HepG2 (cell line): ENCODE measurements around the gene SCUBE1. TPM values are rescaled to one million over a fixed set of nuclear protein-coding genes. Genes with fewer than 3 reads are reported as not detected.

Experiments used
- ARID2 ChIP-seq: sonication (generic); formaldehyde crosslinking; IDR thresholded peaks from 2 replicates; pipeline ENCODE4 v1.8.1; 2022; ENCODE audit warnings: mild to moderate bottlenecking, missing genetic modification reagents, borderline replicate concordance
- ATF1 ChIP-seq: IDR thresholded peaks from 2 replicates; pipeline ENCODE4 v1.6.1; 2016; ENCODE audit warnings: mild to moderate bottlenecking, control low read depth
- GABPA ChIP-seq, 2 experiments: IDR thresholded peaks; 2 replicates each; pipeline ENCODE4 v1.6.1; 2011 to 2016; ENCODE audit warnings: low read depth in 2 of 2, low read length in 1 of 2, missing biosample characterization in 1 of 2, missing genetic modification characterization in 1 of 2
- GABPB1 ChIP-seq: IDR thresholded peaks from 2 replicates; pipeline ENCODE4 v1.6.1; 2016; ENCODE audit warnings: mild to moderate bottlenecking, missing genetic modification reagents, moderate library complexity, missing compliant biosample characterization
- NCOA2 ChIP-seq: sonication (generic); formaldehyde crosslinking; IDR thresholded peaks from 2 replicates; pipeline ENCODE4 v1.8.0; 2022; ENCODE audit warnings: inconsistent platforms
- NFE2 ChIP-seq: sonication (generic); formaldehyde crosslinking; IDR thresholded peaks from 2 replicates; pipeline ENCODE4 v1.4.0; 2020; ENCODE audit warnings: missing genetic modification reagents
- NFYB ChIP-seq: sonication (generic); formaldehyde crosslinking; IDR thresholded peaks from 2 replicates; pipeline ENCODE4 v1.4.0; 2020; ENCODE audit warnings: missing genetic modification reagents
- NKX3-1 ChIP-seq: sonication (generic); formaldehyde crosslinking; IDR thresholded peaks from 2 replicates; pipeline ENCODE4 v1.5.0; 2020; ENCODE audit warnings: missing genetic modification reagents
- PAWR ChIP-seq: sonication (generic); formaldehyde crosslinking; IDR thresholded peaks from 2 replicates; pipeline ENCODE4 v1.4.0; 2020; ENCODE audit warnings: missing genetic modification reagents, mild to moderate bottlenecking, borderline replicate concordance
- PRMT3 ChIP-seq: sonication (generic); formaldehyde crosslinking; IDR thresholded peaks from 2 replicates; pipeline ENCODE4 v1.8.1; 2022; ENCODE audit warnings: low read depth, mild to moderate bottlenecking, moderate library complexity, missing genetic modification reagents, borderline replicate concordance
- RAD51 ChIP-seq: fragments of 450-650 bp; IDR thresholded peaks from 2 replicates; pipeline ENCODE4 v1.6.1; 2016; ENCODE audit warnings: borderline replicate concordance
- SP5 ChIP-seq: IDR thresholded peaks from 2 replicates; pipeline ENCODE4 v1.6.1; 2016; ENCODE audit warnings: low read depth, borderline replicate concordance
- TP53 ChIP-seq: sonication (generic); formaldehyde crosslinking; conservative IDR thresholded peaks from 2 replicates; pipeline ENCODE4 v1.4.0; 2020; ENCODE audit warnings: missing genetic modification reagents
- YEATS2 ChIP-seq: sonication (generic); formaldehyde crosslinking; IDR thresholded peaks from 2 replicates; pipeline ENCODE4 v1.4.0; 2020; ENCODE audit warnings: missing genetic modification reagents, borderline replicate concordance
- YEATS4 ChIP-seq: sonication (generic); formaldehyde crosslinking; IDR thresholded peaks from 2 replicates; pipeline ENCODE4 v1.4.0; 2020; ENCODE audit warnings: missing genetic modification reagents, borderline replicate concordance
- ZNF274 ChIP-seq: sonication (generic); formaldehyde crosslinking; IDR thresholded peaks from 2 replicates; pipeline ENCODE4 v1.5.1; 2020; ENCODE audit warnings: mild to moderate bottlenecking, missing genetic modification reagents
- ZNF335 ChIP-seq: sonication (generic); formaldehyde crosslinking; IDR thresholded peaks from 2 replicates; pipeline ENCODE4 v1.4.0; 2020; ENCODE audit warnings: missing genetic modification reagents
- ZNF33A ChIP-seq: sonication (generic); formaldehyde crosslinking; IDR thresholded peaks from 2 replicates; pipeline ENCODE4 v1.5.1; 2020; ENCODE audit warnings: missing genetic modification reagents, mild to moderate bottlenecking, moderate library complexity, borderline replicate concordance
- ZNF382 ChIP-seq: sonication (generic); formaldehyde crosslinking; IDR thresholded peaks from 2 replicates; pipeline ENCODE4 v1.5.0; 2020; ENCODE audit warnings: missing genetic modification reagents, mild to moderate bottlenecking, borderline replicate concordance
- ZNF564 ChIP-seq: sonication (generic); formaldehyde crosslinking; IDR thresholded peaks from 2 replicates; pipeline ENCODE4 v1.8.1; 2023; ENCODE audit warnings: mild to moderate bottlenecking, missing genetic modification reagents
- polyA plus RNA-seq, 8 experiments: library from polyadenylated mRNA; depleted of rRNA in 3 of 8; stranded (reverse) in 7 of 8; unstranded in 1 of 8; fragments of >200 nt; fragmentation: Illumina TruSeq in 4 of 8; extraction: Trizol in 4 of 8; gene quantifications; 2 replicates each; pipeline versions ENCODE4 v1.2.1 to v1.2.3, GENCODE V29; 2011 to 2016; ENCODE audit warnings: low read depth in 4 of 8, missing spikeins in 1 of 8, mixed read lengths in 1 of 8; ENCODE audit not compliant: insufficient read depth in 1 of 8
- total RNA-seq, 5 experiments: library from RNA; depleted of rRNA; stranded (reverse); fragments of >200 nt; fragmentation: Illumina TruSeq; extraction: Trizol; gene quantifications; 2 replicates each; pipeline ENCODE4 v1.2.3, GENCODE V29; 2016; ENCODE audit warnings: low read depth in 1 of 5
- TF ChIP-seq, protein P1 (sequence below): sonication (generic); formaldehyde crosslinking; IDR thresholded peaks from 2 replicates; pipeline ENCODE4 v1.5.0; 2020; ENCODE audit warnings: missing genetic modification reagents, mild to moderate bottlenecking, borderline replicate concordance
- TF ChIP-seq, protein P2 (sequence below): IDR thresholded peaks from 2 replicates; pipeline ENCODE4 v1.6.1; 2016; ENCODE audit warnings: missing compliant biosample characterization, missing genetic modification reagents, borderline replicate concordance
- TF ChIP-seq, protein P3 (sequence below): sonication (generic); formaldehyde crosslinking; IDR thresholded peaks from 2 replicates; pipeline ENCODE4 v1.9.0; 2021; ENCODE audit warnings: missing genetic modification reagents, borderline replicate concordance
- TF ChIP-seq, protein P4 (sequence below): sonication (generic); formaldehyde crosslinking; IDR thresholded peaks from 2 replicates; pipeline ENCODE4 v1.8.0; 2022; ENCODE audit warnings: mild to moderate bottlenecking, missing genetic modification reagents, borderline replicate concordance

The SCUBE1 gene
- total and polyA plus RNA-seq, 2 of the 13 experiments (the other 11 are each of a cell fraction or from before 2014, with no cell fraction given) = under 0.01 to 0.05 TPM

DNA sequence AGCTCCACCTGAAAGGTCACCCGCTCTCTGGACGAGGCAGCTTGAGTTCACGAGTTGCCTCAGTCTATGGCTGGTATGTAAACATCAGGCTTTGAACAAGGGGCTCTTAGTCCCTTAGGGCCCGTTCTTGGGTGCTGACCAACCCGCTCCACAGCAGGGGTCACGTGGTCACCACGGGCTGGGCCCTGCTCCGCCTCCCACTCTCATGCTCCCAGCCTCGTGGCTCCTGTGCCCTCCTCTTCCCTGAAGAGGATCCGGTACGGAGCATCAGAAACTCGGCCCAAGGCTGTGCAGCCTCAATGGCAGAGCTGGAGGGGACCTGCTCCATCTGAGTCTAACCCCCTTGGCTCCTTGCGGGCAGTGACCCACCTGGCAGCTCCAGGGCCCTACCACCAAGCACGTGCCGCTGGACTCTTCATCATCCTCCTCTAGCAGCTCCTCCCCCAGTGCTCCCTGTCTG lies 102.0 kb downstream of the SCUBE1 start (continued):
- TF ChIP-seq GABPA (IDR thresholded peaks at IDR 0.05; ENCODE audit: low read depth, low read length) = no peak
- no peak for TF ChIP-seq GABPA (CRISPR knock-in tag; IDR thresholded peaks at IDR 0.05; ENCODE audit: low read depth)
- TF ChIP-seq, protein P1, sequence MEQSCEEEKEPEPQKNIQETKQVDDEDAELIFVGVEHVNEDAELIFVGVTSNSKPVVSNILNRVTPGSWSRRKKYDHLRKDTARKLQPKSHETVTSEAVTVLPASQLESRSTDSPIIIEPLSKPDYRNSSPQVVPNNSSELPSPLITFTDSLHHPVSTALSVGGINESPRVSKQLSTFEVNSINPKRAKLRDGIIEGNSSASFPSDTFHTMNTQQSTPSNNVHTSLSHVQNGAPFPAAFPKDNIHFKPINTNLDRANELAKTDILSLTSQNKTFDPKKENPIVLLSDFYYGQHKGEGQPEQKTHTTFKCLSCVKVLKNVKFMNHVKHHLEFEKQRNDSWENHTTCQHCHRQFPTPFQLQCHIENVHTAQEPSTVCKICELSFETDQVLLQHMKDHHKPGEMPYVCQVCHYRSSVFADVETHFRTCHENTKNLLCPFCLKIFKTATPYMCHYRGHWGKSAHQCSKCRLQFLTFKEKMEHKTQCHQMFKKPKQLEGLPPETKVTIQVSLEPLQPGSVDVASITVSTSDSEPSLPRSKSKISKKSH = no peak
- TF ChIP-seq PRMT3 = no peak
- TF ChIP-seq ATF1 = no peak
- peak; percentile 38; the same call in 1 of the 2 replicates for TF ChIP-seq NCOA2 (CRISPR knock-in tag)
- no peak for TF ChIP-seq ARID2 (CRISPR knock-in tag)
- 0 out of 2 replicates have a peak, but pooled peaks have one; percentile 9 for TF ChIP-seq ZNF274 (CRISPR knock-in tag)
- TF ChIP-seq, protein P2, sequence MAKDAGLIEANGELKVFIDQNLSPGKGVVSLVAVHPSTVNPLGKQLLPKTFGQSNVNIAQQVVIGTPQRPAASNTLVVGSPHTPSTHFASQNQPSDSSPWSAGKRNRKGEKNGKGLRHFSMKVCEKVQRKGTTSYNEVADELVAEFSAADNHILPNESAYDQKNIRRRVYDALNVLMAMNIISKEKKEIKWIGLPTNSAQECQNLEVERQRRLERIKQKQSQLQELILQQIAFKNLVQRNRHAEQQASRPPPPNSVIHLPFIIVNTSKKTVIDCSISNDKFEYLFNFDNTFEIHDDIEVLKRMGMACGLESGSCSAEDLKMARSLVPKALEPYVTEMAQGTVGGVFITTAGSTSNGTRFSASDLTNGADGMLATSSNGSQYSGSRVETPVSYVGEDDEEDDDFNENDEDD (CRISPR knock-in tag) = peak; percentile 91
- TF ChIP-seq ZNF33A (CRISPR knock-in tag) = no peak
- peak; percentile 80; the same call in 1 of the 2 replicates for TF ChIP-seq ZNF335 (CRISPR knock-in tag)
- peak; percentile 93 for TF ChIP-seq RAD51
- no peak for TF ChIP-seq PAWR
- peak; percentile 80 for TF ChIP-seq SP5 (CRISPR knock-in tag)
- TF ChIP-seq NFE2 = no peak
- TF ChIP-seq, protein P3, sequence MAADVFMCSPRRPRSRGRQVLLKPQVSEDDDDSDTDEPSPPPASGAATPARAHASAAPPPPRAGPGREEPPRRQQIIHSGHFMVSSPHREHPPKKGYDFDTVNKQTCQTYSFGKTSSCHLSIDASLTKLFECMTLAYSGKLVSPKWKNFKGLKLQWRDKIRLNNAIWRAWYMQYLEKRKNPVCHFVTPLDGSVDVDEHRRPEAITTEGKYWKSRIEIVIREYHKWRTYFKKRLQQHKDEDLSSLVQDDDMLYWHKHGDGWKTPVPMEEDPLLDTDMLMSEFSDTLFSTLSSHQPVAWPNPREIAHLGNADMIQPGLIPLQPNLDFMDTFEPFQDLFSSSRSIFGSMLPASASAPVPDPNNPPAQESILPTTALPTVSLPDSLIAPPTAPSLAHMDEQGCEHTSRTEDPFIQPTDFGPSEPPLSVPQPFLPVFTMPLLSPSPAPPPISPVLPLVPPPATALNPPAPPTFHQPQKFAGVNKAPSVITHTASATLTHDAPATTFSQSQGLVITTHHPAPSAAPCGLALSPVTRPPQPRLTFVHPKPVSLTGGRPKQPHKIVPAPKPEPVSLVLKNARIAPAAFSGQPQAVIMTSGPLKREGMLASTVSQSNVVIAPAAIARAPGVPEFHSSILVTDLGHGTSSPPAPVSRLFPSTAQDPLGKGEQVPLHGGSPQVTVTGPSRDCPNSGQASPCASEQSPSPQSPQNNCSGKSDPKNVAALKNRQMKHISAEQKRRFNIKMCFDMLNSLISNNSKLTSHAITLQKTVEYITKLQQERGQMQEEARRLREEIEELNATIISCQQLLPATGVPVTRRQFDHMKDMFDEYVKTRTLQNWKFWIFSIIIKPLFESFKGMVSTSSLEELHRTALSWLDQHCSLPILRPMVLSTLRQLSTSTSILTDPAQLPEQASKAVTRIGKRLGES = peak; percentile 86; the same call in 1 of the 2 replicates
- TF ChIP-seq NKX3-1 = 0 out of 2 replicates have a peak, but pooled peaks have one; percentile 66
- TF ChIP-seq GABPB1 (CRISPR knock-in tag) = peak; percentile 66
- peak; percentile 29; the same call in 1 of the 2 replicates for TF ChIP-seq YEATS4 (CRISPR knock-in tag)
- TF ChIP-seq ZNF382 = no peak
- peak; percentile 58 for TF ChIP-seq NFYB
- TF ChIP-seq YEATS2 (CRISPR knock-in tag) = peak; percentile 53; the same call in 1 of the 2 replicates
- TF ChIP-seq, protein P4, sequence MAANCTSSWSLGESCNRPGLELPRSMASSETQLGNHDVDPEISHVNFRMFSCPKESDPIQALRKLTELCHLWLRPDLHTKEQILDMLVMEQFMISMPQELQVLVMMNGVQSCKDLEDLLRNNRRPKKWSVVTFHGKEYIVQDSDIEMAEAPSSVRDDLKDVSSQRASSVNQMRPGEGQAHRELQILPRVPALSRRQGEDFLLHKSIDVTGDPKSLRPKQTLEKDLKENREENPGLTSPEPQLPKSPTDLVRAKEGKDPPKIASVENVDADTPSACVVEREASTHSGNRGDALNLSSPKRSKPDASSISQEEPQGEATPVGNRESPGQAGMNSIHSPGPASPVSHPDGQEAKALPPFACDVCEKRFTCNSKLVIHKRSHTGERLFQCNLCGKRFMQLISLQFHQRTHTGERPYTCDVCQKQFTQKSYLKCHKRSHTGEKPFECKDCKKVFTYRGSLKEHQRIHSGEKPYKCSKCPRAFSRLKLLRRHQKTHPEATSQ = no peak
- TF ChIP-seq ZNF564 (CRISPR knock-in tag) = peak; percentile 38; the same call in 1 of the 2 replicates
- 0 out of 2 replicates have a peak, but pooled peaks have one; percentile 26 for TF ChIP-seq TP53
